GM12878 (cell line): Measurements from ENCODE around the gene ANAPC16. TPM values are rescaled to one million over a fixed set of nuclear protein-coding genes. Genes with fewer than 3 reads are reported as not detected.

Experiments
- CBFB ChIP-seq: IDR thresholded peaks from 2 replicates; pipeline ENCODE4 v1.6.1; 2016; ENCODE audit warnings: antibody characterized with exemption, low read depth
- CBX3 ChIP-seq: fragments of 200-600 bp; sonication (generic); IDR thresholded peaks from 2 replicates; pipeline ENCODE4 v1.6.1; 2016; ENCODE audit warnings: low read depth, borderline replicate concordance
- CHD4 ChIP-seq: fragments of 200-600 bp; sonication (generic); IDR thresholded peaks from 2 replicates; pipeline ENCODE4 v1.6.1; 2016; ENCODE audit warnings: mild to moderate bottlenecking
- CREB1 ChIP-seq: IDR thresholded peaks from 2 replicates; pipeline ENCODE4 v1.6.1; 2012; ENCODE audit warnings: low read depth, mild to moderate bottlenecking, inconsistent platforms
- CREM ChIP-seq: IDR thresholded peaks from 2 replicates; pipeline ENCODE4 v1.6.1; 2014; ENCODE audit warnings: antibody characterized with exemption, low read depth
- E4F1 ChIP-seq: fragments of 450-650 bp; IDR thresholded peaks from 2 replicates; pipeline ENCODE4 v1.6.1; 2018; ENCODE audit warnings: borderline replicate concordance, mild to moderate bottlenecking; ENCODE audit not compliant: partially characterized antibody
- EZH2 ChIP-seq: IDR thresholded peaks from 2 replicates; pipeline ENCODE4 v1.6.1; 2012; ENCODE audit warnings: low read depth, mild to moderate bottlenecking, control low read depth, inconsistent platforms, low read length, borderline replicate concordance; ENCODE audit not compliant: control insufficient read depth
- GABPA ChIP-seq: IDR thresholded peaks from 2 replicates; pipeline ENCODE4 v1.6.1; 2014; ENCODE audit warnings: antibody characterized with exemption, low read depth, mild to moderate bottlenecking, inconsistent platforms
- HCFC1 ChIP-seq: fragments of 150-350 bp; IDR thresholded peaks from 2 replicates; pipeline ENCODE4 v1.6.1; 2014; ENCODE audit warnings: low read length
- HDAC2 ChIP-seq: fragments of 200-600 bp; sonication (generic); IDR thresholded peaks from 2 replicates; pipeline ENCODE4 v1.6.1; 2017
- IRF3 ChIP-seq: fragments of 450-650 bp; IDR thresholded peaks from 2 replicates; pipeline ENCODE4 v1.6.1; 2014; ENCODE audit warnings: mild to moderate bottlenecking
- IRF4 ChIP-seq: IDR thresholded peaks from 2 replicates; pipeline ENCODE4 v1.6.1; 2011; ENCODE audit warnings: low read depth, low read length
- MEF2A ChIP-seq: IDR thresholded peaks from 2 replicates; pipeline ENCODE4 v1.6.1; 2011; ENCODE audit warnings: low read depth, mild to moderate bottlenecking, low read length, moderate library complexity; ENCODE audit not compliant: insufficient read depth
- MEF2B ChIP-seq: fragments of 450-650 bp; IDR thresholded peaks from 2 replicates; pipeline ENCODE4 v1.6.1; 2018; ENCODE audit warnings: mild to moderate bottlenecking, moderate library complexity; ENCODE audit not compliant: partially characterized antibody, poor library complexity, severe bottlenecking
- MLLT1 ChIP-seq: fragments of 450-650 bp; IDR thresholded peaks from 2 replicates; pipeline ENCODE4 v1.6.1; 2016; ENCODE audit warnings: mild to moderate bottlenecking
- NRF1 ChIP-seq: conservative IDR thresholded peaks from 2 replicates; pipeline ENCODE4 v1.6.1; 2011; ENCODE audit warnings: mild to moderate bottlenecking, low read depth, low read length, improper control_type of control experiment
- PAX8 ChIP-seq: fragments of 450-650 bp; IDR thresholded peaks from 2 replicates; pipeline ENCODE4 v1.6.1; 2017; ENCODE audit warnings: mild to moderate bottlenecking, moderate library complexity
- PML ChIP-seq: IDR thresholded peaks from 2 replicates; pipeline ENCODE4 v1.6.1; 2012; ENCODE audit warnings: low read length, inconsistent platforms
- RFX5 ChIP-seq: IDR thresholded peaks from 2 replicates; pipeline ENCODE4 v1.6.1; 2011; ENCODE audit warnings: low read depth, low read length, improper control_type of control experiment
- SP1 ChIP-seq: IDR thresholded peaks from one replicate; pipeline ENCODE4 v1.6.1; 2011; ENCODE audit warnings: low read depth, low read length
- SREBF2 ChIP-seq: IDR thresholded peaks from 2 replicates; pipeline ENCODE4 v1.6.1; 2012; ENCODE audit warnings: mild to moderate bottlenecking, low read length
- ZBED1 ChIP-seq: IDR thresholded peaks from 2 replicates; pipeline ENCODE4 v1.6.1; 2016; ENCODE audit warnings: borderline replicate concordance
- ZNF592 ChIP-seq: fragments of 450-650 bp; IDR thresholded peaks from 2 replicates; pipeline ENCODE4 v1.6.1; 2017; ENCODE audit warnings: mild to moderate bottlenecking, moderate library complexity
- polyA plus RNA-seq, 11 experiments: library from polyadenylated mRNA; depleted of rRNA in 4 of 11; unstranded in 6 of 11; stranded (reverse) in 5 of 11; fragments of >200 nt; fragmentation: Nextera tagmentation in 4 of 11; fragmentation: Illumina TruSeq in 1 of 11; extraction: Ambion mirVana in 4 of 11; extraction: Trizol in 1 of 11; gene quantifications; 1 replicate in 1 of 11; 2 replicates in 10 of 11; pipeline versions ENCODE4 v1.2.1 to v1.2.3, GENCODE V29; 2011 to 2016; ENCODE audit warnings: inconsistent platforms in 2 of 11, missing spikeins in 2 of 11, low read depth in 1 of 11
- total RNA-seq, 4 experiments: library from RNA; depleted of rRNA in 3 of 4; stranded (reverse); fragments of >200 nt in 3 of 4; fragmentation: Illumina TruSeq in 1 of 4; extraction: Trizol in 1 of 4; gene quantifications; 2 replicates each; pipeline versions ENCODE4 v1.2.1 to v1.2.3, GENCODE V29; 2013 to 2021

Gene ANAPC16
- total and polyA plus RNA-seq, 10 of the 15 experiments (the other 5 are each of a cell fraction or from before 2014, with no cell fraction given): 66.9 to 208 (median 134) TPM

GRCh38 chr10:72248468-72249151 is 32.8 kb downstream of the ANAPC16 start (continued):
- TF ChIP-seq RFX5 (no peak), IRF3 (no peak), ZBED1 (peak; percentile 81; the same call in 1 of the 2 replicates), PAX8 (no peak), MEF2A (peak; percentile 47; the same call in 1 of the 2 replicates), SP1 (peak; percentile 76), CREM (peak; percentile 79), PML (peak; percentile 69; the same call in 1 of the 2 replicates), IRF4 (peak; percentile 78), HDAC2 (no peak), EZH2 (no peak), CREB1 (peak; percentile 13; the same call in 1 of the 2 replicates), GABPA (no peak), CHD4 (no peak), E4F1 (no peak), SREBF2 (no peak), CBFB (peak; percentile 90), MLLT1 (peak; percentile 77), NRF1 (0 out of 2 replicates have a peak, but pooled peaks have one; percentile 5), ZNF592 (peak; percentile 68; the same call in 1 of the 2 replicates), MEF2B (peak; percentile 99), HCFC1 (no peak), CBX3 (no peak)
